HEK293 (cell line): ENCODE data around the gene TSC22D3.

Source experiments
- CTCF ChIP-seq: fragments of 450-650 bp; formaldehyde crosslinking; IDR thresholded peaks from 2 replicates; pipeline ENCODE4 v1.5.1; 2016; ENCODE audit warnings: missing biosample characterization, missing genetic modification characterization
- SETDB1 ChIP-seq: IDR thresholded peaks from one replicate; pipeline ENCODE4 v1.6.1; 2017; ENCODE audit warnings: mild to moderate bottlenecking, low read length, moderate library complexity, mixed read lengths; ENCODE audit not compliant: insufficient read length
- ZBTB44 ChIP-seq: fragments of 450-650 bp; IDR thresholded peaks from 2 replicates; pipeline ENCODE4 v1.5.1; 2018; ENCODE audit warnings: missing biosample characterization, mild to moderate bottlenecking, missing genetic modification characterization
- ZBTB7A ChIP-seq: fragments of 450-650 bp; formaldehyde crosslinking; IDR thresholded peaks from 2 replicates; pipeline ENCODE4 v1.5.1; 2016; ENCODE audit warnings: low read depth, missing biosample characterization, missing genetic modification characterization
- ZNF133 ChIP-seq: fragments of 450-650 bp; formaldehyde crosslinking; IDR thresholded peaks from 2 replicates; pipeline ENCODE4 v1.5.1; 2016; ENCODE audit warnings: missing biosample characterization, missing genetic modification characterization
- ZNF184 ChIP-seq: fragments of 450-650 bp; IDR thresholded peaks from 2 replicates; pipeline ENCODE4 v1.5.1; 2018; ENCODE audit warnings: missing biosample characterization, mild to moderate bottlenecking, missing genetic modification characterization
- ZNF23 ChIP-seq: fragments of 450-650 bp; formaldehyde crosslinking; IDR thresholded peaks from 2 replicates; pipeline ENCODE4 v1.5.1; 2016; ENCODE audit warnings: missing biosample characterization, missing genetic modification characterization, borderline replicate concordance
- ZNF624 ChIP-seq: fragments of 450-650 bp; formaldehyde crosslinking; IDR thresholded peaks from 2 replicates; pipeline ENCODE4 v1.5.1; 2017; ENCODE audit warnings: missing biosample characterization, missing genetic modification characterization
- ZNF707 ChIP-seq: fragments of 450-650 bp; formaldehyde crosslinking; IDR thresholded peaks from 2 replicates; pipeline ENCODE4 v1.5.1; 2016; ENCODE audit warnings: missing biosample characterization, missing genetic modification characterization
- ZNF776 ChIP-seq: fragments of 450-650 bp; formaldehyde crosslinking; IDR thresholded peaks from 2 replicates; pipeline ENCODE4 v1.5.0; 2017; ENCODE audit warnings: missing biosample characterization, missing genetic modification characterization, borderline replicate concordance
- ZNF837 ChIP-seq: fragments of 450-650 bp; formaldehyde crosslinking; IDR thresholded peaks from 2 replicates; pipeline ENCODE4 v1.5.1; 2016; ENCODE audit warnings: missing biosample characterization, missing genetic modification characterization
- ZSCAN30 ChIP-seq: fragments of 450-650 bp; IDR thresholded peaks from 2 replicates; pipeline ENCODE4 v1.5.1; 2018; ENCODE audit warnings: missing biosample characterization, mild to moderate bottlenecking, missing genetic modification characterization, moderate library complexity

GRCh38 chrX:107667426-107667825, 108.2 kb downstream of the TSC22D3 start:
- TF ChIP-seq ZNF837 (tag by site-specific recombination): no peak
- TF ChIP-seq ZNF776: no peak
- no peak for TF ChIP-seq CTCF (tag by site-specific recombination)
- TF ChIP-seq ZNF133 (tag by site-specific recombination): no peak
- TF ChIP-seq SETDB1: no peak
- no peak for TF ChIP-seq ZBTB44 (tag by site-specific recombination)
- no peak for TF ChIP-seq ZNF707 (tag by site-specific recombination)
- no peak for TF ChIP-seq ZNF23 (tag by site-specific recombination)
- no peak for TF ChIP-seq ZNF184 (tag by site-specific recombination)
- no peak for TF ChIP-seq ZNF624
- no peak for TF ChIP-seq ZBTB7A (tag by site-specific recombination)
- TF ChIP-seq ZSCAN30 (tag by site-specific recombination): no peak
